Measurements from ENCODE around the gene BMAL1.

The BMAL1 gene

DNA sequence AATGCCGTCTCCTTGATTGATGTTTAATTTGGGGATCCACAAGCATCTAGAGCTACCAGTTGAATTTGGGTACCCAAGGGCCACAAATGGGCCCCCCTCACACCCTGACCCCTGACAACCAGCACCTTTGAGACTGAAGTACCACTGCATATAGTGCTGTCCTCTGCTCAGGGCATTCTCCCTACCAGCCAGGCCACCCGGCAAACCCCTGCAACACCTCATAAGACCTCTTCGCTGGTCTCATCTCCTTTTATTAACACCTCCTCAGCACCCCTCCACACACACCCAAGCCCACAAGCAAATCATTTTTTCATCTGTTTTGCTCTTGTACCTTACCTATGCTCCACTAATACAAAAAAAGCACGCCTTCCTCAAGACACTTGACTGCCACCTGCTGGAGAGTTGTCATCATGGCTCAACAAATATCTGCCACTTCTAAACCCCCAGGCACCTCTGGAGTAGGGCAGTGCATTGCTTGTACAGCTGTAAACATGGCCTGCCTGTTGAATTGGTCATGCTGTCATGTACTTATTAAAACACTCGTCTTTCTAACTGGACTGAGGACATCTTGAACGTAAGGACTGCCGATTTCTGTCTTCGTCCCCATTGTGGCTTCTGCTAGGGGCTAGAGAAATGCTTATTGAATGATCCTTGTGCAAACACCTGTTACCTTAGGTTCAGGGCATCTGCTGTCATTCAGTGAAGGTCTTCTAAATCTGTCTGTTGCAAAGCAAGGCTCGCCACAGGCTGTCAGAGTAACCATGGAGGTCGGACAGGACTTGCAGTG, 66.5 kb downstream of the BMAL1 start:
- DNase-seq (ENCODE audit: low spot score): peak; percentile 75

DNA sequence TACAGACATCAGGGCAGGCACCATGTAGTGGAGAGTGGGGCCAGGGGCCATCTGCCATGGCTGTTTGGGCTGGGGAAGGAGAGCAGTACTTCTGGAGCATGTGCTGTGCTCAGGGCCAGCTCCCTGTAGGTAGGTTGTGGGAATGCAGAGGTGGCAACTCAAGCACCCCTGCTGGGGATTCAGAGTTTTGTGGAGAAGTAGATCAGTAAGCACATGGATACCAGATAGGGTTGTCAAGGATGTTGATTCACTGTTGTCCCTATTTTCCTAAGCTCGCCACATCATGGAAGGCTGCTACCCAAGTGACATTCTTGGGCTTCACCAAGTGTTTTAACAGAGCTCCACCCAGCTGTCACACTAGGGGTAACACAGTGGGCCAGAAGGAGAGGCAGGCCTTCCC, 67.2 kb downstream of the BMAL1 start:
- no peak for DNase-seq (ENCODE audit: low spot score)

DNA sequence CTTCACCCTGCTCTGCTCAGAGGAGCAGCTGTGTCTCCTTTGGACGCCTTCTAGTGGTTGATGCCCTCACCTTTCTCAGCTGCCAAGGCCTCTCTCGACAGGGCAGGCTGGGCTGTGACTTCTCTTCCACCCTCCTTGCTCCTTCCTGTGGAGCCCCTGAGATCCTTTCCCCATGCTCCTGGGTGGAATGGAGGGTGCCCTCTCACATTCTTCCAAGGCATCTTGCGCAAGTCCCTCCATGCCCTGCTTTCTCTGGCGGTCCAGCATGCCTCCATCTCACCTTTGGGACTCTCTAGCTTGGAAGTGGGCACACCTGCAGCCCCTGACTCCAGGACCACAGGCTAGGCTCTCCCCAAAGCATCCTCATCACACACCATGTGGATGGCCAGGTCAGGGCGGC, 68.9 kb downstream of the BMAL1 start:
- DNase-seq (ENCODE audit: low spot score): no peak

DNA sequence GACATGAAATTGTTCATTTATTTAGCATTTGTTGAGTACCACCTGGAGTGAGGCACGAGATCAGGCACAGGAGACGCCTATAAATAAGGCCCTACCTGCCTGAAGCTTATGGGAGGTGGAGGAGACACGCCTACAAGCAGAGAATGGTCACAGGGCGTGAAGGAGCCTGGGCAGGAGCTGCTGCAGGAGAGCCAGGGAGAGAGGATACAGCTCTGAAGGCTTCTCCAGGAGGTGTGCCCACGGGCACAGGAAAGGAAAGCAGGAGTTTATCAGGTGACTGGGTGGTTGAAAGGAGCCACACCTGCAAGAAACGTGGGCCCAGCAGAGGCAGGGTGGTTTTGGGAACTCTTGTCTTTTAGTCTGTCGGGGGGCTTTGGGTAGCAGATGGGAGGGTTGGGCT, 70.3 kb downstream of the BMAL1 start:
- no peak for DNase-seq (ENCODE audit: low spot score)

DNA sequence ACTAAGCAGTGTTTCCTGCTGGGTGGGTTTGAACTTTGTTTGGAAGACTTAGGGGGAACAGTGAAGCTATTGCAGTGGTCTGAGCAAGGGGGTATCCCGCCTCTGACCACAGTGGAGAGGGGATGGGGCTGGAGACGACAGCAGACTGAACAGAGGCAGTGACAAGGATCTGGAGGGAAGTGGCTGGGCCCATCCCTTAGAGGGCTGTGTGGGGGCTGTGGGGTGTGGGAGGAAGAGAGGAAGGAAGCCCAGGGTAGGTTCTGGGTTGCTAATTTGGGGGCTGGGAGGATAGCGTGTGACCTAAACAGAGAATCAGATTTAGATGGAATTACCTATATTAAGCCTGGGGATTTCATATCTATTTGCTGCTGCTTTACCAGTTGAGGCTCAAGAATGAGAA, 70.7 kb downstream of the BMAL1 start:
- DNase-seq (ENCODE audit: low spot score): no peak

DNA sequence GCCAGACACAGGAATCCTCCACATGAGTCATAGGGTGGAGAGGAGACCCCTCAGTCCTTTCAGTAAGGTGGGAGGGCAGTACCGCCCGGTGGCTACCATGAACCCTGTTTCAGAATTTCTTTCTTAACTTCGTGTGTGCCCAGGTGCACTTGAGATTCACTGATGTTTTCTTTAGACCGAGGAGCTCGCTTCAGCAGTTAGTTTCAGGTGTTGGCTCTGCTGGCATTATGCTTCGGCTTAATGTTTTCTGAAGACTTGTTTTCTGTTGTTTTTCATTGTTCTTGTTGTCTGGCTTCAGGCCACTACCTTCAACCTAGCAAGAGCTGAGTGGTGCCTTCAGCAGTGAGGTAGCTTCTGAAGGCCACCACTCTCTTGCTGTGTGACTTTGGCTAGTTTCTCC, 71.5 kb downstream of the BMAL1 start:
- no peak for DNase-seq (ENCODE audit: low spot score)

DNA sequence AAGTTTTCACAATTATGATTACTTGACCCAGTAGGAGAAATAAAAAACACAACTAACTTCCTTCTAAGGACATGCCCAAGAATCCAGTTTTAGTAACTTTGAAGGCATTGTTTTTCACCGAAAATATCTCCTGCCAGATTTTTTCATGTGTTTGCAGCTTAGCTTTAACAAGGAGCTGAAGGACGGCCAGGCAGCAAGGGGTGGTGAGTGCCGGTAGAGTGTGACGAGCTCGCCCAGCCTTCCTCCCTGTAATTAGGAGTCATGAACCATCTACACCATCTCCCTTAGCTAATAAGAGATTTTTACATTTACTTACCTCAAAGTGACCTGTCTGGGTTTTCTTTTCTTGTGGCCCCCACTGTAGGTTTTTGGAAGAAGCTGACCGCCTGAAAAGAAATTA, 72.0 kb downstream of the BMAL1 start:
- no peak for DNase-seq (ENCODE audit: low spot score)

DNA sequence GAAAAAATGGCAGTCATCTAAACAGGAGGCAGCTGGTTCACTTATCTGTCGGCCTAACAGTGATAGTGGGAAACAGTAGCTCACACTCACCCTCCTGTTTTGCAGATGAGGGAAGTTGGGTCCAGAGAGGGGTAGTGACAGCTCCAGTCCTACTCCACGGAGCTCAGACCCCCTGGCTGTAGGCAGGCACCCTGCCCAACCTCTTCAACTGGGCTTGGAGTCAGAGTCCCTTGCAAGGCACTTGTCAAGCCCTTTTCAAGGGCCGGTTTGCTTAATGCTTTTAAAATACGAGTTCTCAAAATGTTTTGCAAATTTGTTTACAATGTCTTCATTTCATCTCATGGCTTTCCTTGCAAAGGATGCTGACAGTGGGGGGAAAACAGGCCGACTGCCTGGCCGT, 75.1 kb downstream of the BMAL1 start:
- DNase-seq (ENCODE audit: low spot score): no peak

DNA sequence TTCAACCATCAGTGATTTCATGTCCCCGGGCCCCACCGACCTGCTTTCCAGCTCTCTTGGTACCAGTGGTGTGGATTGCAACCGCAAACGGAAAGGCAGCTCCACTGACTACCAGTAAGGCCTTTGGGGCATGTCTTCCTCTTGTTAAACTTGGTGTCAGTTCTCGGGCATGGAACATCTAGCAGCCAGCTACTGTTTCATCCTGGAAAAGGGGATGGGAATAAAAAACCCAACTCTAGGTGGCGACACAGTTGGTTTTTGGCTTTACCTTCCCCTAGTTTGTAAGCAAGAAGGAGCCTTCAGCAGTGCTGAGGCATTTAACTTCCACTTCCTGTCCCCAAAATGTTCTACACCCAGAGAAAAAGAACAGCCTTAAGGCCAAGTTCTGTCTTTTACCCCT, 76.7 kb downstream of the BMAL1 start:
- peak; percentile 57 for DNase-seq (ENCODE audit: low spot score)

DNA sequence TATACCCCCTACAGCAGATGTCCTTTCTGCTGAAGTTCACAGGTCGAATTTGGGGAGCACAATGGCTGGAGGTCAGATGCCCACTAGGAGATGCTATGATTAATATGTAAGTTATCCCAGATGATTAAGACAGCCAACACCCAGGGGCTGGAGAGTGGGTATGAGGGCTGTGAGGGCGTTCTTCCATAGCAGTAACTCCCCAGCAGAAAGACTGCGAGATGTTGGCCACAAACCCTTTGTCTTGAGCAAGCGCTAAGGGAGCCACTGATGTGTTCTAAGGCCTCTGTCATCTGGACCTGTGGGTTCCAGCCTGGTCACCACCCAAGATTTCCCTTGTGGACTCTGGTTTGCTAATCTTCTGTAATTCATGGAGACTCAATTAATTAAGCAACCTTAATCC, 77.6 kb downstream of the BMAL1 start:
- DNase-seq (ENCODE audit: low spot score): no peak

DNA sequence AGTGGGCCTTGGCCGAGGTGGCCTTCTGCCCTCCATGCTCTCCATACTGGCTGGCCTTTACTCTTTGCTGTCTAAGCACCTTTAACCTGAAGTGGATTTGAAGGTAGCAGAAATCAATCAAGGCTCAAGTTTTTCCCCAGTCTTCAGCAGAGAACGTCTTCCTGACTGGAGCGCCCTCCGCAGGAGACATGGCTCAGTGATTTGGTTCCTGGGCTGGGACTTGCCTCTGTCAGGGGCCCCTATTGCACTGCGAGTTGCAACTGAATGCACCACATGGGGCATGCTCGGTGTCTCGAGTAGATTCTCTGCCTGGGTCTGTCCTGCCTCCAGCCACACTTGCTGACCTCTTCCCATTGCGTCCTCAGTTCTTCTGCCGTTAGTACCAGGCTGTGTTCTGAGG, 79.6 kb downstream of the BMAL1 start:
- DNase-seq (ENCODE audit: low spot score): no peak

DNA sequence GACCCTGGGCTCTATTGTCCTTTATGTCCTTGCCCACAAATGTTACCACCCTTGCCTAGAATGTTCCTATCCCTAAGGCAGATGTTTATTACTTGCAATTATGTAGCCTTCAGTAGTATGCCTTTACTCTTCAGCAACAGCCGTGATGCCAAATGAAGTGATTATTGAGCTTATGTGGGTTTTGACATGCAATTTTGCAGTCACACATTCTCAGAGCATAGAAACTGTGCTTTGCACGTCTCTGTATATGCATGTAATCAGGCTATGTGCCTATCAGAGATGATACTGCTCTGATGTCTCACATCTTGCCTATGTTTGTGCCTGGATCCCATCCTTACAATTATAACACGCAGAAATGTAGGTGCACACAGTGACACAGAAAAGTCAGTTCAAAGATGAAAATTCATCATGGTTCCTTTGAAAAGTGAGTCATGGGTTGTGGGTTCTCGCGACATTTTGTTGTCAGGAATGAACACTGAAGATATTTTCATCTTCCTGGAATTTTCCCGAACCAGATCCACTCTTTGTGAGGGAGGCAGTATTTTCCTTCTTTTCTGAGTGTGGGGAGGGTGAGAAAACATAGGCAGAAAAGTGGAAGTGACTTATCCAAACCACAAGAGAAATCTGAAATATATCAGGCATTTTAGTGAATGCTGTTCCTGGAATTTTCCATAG, 81.1 kb downstream of the BMAL1 start:
- DNase-seq (ENCODE audit: low spot score): no peak

DNA sequence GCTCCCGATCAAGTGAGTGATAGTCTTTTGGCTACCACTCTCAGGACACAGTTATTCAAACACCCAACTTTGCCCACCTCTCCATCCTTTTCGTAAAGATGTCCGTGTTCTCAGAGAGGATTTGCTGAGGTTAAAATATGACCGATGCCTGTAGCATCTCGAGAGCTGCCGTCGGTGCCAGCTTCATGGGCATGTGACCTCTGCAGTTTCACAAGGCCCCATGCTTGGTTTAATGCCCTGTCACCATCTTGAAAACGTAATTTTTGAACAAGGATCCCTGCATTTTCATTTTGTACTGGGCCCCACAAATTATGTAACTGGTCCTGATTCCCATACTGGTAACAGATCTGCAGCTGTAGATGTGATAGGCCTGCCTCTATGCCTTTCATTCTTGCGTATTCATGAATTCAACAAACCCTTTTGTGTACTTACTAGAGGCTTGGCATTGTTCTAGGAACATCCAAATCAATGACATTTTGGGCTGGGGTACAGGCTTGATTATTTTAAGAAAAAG, 85.1 kb downstream of the BMAL1 start:
- no peak for DNase-seq (ENCODE audit: low spot score)

DNA sequence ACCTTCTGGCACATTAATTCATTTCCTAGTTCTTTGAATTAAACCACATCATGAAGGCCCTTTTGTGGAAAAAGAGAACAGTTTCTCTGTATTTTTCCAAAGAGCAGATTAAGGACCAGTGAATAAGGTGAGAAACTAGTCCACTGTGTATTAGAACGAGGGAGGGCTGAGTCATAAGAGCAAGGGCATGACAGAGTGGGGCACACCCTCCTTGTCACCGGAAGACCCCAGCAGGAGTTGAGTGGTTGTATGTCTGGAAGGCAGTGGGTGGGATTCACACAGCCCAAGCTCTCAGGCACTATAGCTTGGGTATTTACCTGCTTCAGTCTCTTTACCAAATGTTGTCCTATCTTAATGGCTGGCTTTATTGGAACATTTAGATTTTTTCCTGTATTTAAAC, 86.8 kb downstream of the BMAL1 start:
- DNase-seq (ENCODE audit: low spot score): no peak

DNA sequence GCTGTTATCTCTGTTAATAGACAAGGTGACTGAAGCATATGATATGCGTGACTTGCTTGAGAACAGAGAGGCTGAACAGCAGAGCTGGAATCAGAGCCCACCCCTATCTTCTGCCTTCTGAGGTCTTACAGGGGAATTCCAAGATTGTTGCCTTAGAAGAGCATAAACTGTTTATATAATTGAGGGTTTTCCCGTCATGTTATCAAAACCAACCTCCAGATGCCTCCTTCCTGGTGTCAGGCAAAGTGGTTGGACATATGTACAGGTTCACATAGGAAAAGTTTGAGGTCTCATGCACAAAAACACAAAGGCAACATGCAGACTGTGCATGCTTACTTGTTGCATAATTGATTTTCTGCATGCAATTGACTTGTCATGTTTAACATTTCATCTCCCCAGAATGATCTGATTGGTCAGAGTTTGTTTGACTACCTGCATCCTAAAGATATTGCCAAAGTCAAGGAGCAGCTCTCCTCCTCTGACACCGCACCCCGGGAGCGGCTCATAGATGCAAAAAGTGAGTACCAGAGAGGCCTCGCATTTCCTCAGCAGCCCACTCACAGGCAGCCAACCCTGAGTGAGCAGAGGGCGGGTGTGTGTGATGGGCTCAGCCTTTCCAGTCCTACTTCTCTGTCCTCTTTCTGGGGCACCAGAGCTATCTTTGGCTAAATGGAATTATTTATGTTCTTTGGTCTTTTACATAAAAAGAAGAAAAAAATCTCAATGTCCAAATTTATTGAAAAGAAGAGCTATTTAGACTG, 88.9 kb downstream of the BMAL1 start:
- DNase-seq (ENCODE audit: low spot score): no peak

DNA sequence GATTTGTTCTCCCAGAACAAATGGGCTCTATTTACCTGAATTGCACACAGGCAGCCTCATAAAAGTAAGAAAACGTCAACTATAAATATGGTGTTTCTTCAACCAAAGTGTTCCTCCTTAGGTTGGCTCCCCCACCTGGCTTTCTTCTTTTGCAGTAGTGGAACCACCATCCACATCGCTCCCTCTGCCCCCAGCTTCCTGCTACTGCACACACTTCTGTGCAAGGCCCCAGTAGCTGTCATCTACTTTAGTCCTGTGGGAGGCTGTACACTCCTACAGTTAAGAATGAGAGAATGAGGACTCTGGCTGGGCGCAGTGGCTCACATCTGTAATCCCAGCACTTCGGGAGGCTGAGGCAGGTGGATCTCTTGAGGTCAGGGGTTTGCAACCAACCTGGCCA, 89.5 kb downstream of the BMAL1 start:
- no peak for DNase-seq (ENCODE audit: low spot score)

DNA sequence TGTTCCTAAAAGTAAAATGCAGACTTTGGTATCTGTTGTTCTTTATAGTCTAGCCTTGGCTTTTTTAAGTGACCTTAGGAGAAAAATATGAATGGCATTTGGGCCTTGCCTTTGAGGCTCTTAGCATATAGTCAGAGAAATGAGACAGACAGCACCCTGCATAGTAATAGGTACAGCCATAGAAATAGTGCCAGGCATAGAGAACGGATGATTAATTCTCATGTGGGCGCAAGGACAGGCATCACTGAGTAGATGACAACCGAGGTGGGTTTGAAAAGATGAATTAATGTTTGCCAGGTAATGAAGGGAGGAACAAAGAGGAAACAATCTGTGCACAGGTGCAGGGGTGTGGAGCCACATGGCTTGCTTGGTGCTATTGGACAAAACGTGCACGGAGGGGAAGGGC, 90.5 kb downstream of the BMAL1 start:
- DNase-seq (ENCODE audit: low spot score): peak; percentile 37

DNA sequence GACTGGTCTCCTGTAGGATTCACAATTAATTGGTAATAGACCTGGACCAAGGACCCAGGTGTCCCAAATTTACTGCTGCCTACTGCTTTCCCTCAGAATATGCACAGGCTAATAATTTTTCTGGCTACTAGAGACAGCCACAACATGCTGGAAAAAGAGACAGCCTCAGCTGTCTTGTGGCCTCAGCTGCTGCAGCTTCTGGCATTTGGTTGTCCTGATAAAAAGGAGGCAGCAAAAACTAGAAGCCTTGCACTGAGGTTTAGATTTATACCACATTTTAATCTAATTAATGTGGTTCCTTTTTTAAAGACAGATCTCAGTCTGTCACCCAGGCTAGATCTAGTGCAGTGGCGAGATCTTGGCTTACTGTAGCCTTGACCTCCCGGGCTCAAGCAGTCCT, 95.6 kb downstream of the BMAL1 start:
- DNase-seq (ENCODE audit: low spot score): no peak

DNA sequence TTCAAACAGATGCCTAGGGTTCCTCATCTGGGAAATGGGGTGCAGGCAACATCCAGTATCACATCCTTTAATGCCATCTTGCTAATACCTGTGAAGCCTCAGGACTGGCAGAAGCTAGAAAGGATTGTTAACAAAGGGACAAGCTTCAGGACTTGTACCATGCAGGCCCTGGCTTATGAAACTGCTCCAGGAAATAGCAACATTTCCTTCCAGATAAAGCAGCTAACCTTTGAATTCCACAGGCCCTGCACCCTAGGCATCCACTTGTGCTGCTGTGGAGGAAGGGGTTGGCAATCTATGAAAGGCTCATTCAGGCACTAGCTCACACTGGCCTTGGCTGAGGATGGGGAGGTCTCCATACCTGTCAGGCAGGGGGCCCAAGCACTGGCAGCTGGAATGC, 98.2 kb downstream of the BMAL1 start:
- no peak for DNase-seq (ENCODE audit: low spot score)

DNA sequence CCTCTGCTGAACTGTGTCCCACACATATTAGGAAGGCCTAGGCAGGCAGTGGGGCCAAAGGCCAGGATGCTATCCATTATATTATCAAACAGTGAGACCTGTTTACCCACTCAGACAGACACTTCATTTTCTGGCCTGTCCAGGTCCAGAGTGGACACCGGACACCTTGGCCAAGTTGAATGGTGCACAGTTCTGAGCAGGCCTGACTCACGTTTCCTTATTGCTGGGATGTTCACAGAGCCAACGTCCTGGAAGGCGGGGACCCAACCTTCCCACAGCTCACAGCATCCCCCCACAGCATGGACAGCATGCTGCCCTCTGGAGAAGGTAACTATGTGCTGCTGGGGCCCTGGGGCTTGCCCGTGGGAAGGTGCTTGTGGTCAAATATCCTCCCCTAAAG, 98.8 kb downstream of the BMAL1 start:
- no peak for DNase-seq (ENCODE audit: low spot score)

DNA sequence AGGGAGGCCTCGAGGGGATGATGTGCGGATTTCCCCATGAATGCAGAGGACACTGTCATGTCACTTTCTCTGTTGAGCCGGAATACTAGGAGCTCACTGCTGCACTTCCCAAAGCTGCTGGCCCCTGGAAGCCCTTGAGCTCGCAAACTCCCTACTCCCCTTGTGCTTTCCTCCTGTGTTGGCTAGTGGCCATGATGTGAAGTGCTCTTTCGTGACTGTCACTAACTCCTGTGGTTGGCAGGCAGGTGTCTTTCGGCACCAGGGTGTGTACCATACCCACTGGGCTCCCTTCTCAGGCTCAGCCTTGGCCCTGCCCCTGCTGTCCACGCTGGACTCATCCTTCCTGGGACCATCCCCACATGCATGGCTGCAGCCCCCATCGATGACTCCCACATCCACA, 99.2 kb downstream of the BMAL1 start:
- no peak for DNase-seq (ENCODE audit: low spot score)

DNA sequence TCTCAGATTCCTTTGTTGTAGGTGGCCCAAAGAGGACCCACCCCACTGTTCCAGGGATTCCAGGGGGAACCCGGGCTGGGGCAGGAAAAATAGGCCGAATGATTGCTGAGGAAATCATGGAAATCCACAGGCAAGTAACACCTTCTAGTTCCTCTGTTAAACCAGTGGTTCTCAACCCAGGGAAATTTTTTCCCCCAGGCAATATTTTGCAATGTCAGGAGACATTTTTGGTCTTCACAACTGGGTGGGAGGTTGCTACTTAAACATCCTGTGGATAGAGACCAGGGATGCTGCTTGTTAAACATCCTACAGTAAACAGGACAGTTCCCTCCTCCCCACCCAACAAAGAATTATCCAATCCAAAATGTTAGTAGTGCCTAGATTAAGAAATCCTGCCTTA, 100.7 kb downstream of the BMAL1 start:
- no peak for DNase-seq (ENCODE audit: low spot score)

DNA sequence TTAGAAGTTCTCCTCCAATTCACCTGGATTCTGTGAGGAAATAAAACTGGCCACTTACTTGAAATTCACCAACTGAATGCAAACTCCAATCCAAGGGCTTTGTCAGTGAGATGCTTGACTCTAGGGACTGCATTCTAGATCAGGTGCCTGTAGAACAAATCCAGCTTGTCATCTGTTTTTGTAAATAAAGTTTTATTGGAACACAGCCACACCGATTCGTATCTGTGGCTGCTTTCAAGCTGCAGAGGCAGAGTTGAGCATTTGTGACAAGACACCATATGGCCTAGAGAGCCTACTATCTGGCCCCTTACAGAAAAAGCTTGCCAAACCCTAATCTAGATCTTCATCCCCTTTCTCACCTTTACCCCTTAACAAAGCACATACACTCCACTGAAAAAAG, 103.1 kb downstream of the BMAL1 start:
- DNase-seq (ENCODE audit: low spot score): no peak

Data from iPS-NIHi11 (cell line).